Measurements from ENCODE around the gene TUBA4B. TPM values are rescaled to one million over a fixed set of nuclear protein-coding genes. Genes with fewer than 3 reads are reported as not detected.

Gene TUBA4B
- total RNA-seq, 4 donors from 2014 or later, result not detected

- H3K9me3 ChIP-seq, result no peaks in the 10 kb centered on the region
- TF ChIP-seq, protein P1, sequence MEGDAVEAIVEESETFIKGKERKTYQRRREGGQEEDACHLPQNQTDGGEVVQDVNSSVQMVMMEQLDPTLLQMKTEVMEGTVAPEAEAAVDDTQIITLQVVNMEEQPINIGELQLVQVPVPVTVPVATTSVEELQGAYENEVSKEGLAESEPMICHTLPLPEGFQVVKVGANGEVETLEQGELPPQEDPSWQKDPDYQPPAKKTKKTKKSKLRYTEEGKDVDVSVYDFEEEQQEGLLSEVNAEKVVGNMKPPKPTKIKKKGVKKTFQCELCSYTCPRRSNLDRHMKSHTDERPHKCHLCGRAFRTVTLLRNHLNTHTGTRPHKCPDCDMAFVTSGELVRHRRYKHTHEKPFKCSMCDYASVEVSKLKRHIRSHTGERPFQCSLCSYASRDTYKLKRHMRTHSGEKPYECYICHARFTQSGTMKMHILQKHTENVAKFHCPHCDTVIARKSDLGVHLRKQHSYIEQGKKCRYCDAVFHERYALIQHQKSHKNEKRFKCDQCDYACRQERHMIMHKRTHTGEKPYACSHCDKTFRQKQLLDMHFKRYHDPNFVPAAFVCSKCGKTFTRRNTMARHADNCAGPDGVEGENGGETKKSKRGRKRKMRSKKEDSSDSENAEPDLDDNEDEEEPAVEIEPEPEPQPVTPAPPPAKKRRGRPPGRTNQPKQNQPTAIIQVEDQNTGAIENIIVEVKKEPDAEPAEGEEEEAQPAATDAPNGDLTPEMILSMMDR (IDR thresholded peaks at IDR 0.05), result no peak
- TF ChIP-seq EP300 (IDR thresholded peaks at IDR 0.05) (no peak), POLR2A (IDR thresholded peaks at IDR 0.05) (no peak)
- H3K36me3 ChIP-seq, result no peaks in the 10 kb centered on the region
- H3K27me3 ChIP-seq, result peaks cover 0 to 13% of the 10 kb centered on the region in 2 donors
- DNase-seq (ENCODE audit: low spot score in 2 of 2), result no peak
- H3K4me1 ChIP-seq, result no peaks in the 10 kb centered on the region
- WGBS, 2 donors, result 91 to 92% methylated on average over 16 of the region's 16 CpGs
- H3K4me3 ChIP-seq, result no peak overlapping the region
- H3K27ac ChIP-seq, result no peak overlapping the region
Observed at GRCh38 chr2:219314804-219315468, 61.9 kb downstream of the TUBA4B start.

Small RNA genes within 50 kb of the gene (small RNA-seq; reads per million reads assigned to genes)
- not detected for gene MIR153-1

Other genes starting within 250 kb of the TUBA4B start
- not detected for gene CFAP65, start 211.7 kb upstream of the TUBA4B start, total RNA-seq
- gene IHH, start 192.3 kb upstream of the TUBA4B start, total RNA-seq, result under 1 TPM in 1 of 4 donors, not detected in 3; 0.63 TPM
- gene NHEJ1, start 92.4 kb upstream of the TUBA4B start, total RNA-seq, result 10 to 100 TPM; 12.9 to 27.4 (median 17.6) TPM
- under 1 TPM in 3 of 4 donors, not detected in 1; 0.21 to 0.98 (median 0.30) TPM for gene SLC23A3, start 83.2 kb upstream of the TUBA4B start, total RNA-seq
- gene CNPPD1, start 76.3 kb upstream of the TUBA4B start, total RNA-seq, result 10 to 100 TPM; 38.8 to 51.3 (median 49.4) TPM
- gene RETREG2, start 75.0 kb upstream of the TUBA4B start, total RNA-seq, result 10 to 100 TPM; 45.8 to 59.4 (median 54.3) TPM
- 10 to 100 TPM; 30.3 to 58.8 (median 50.5) TPM for gene ZFAND2B, start 46.5 kb upstream of the TUBA4B start, total RNA-seq
- 10 to 100 TPM; 22.7 to 43.2 (median 36.1) TPM for gene ABCB6, start 34.3 kb upstream of the TUBA4B start, total RNA-seq
- gene ATG9A, start 23.6 kb upstream of the TUBA4B start, total RNA-seq, result 10 to 100 TPM; 23.4 to 40.0 (median 30.5) TPM
- 100 to 1,000 TPM in 2 of 4 donors, 10 to 100 TPM in 2; 84.5 to 106 (median 97.6) TPM for gene ANKZF1, start 23.4 kb upstream of the TUBA4B start, total RNA-seq
- 10 to 100 TPM in 2 of 4 donors, 1 to 10 TPM in 2; 6.7 to 13.1 (median 9.6) TPM for gene GLB1L, start 7.8 kb upstream of the TUBA4B start, total RNA-seq
- gene STK16, start 7.8 kb upstream of the TUBA4B start, total RNA-seq, result 10 to 100 TPM in 3 of 4 donors, 1 to 10 TPM in 1; 9.6 to 17.7 (median 15.3) TPM
- gene TUBA4A, start 675 bp downstream of the TUBA4B start, total RNA-seq, result 10 to 100 TPM in 1 of 4 donors, 1 to 10 TPM in 3; 8.0 to 24.6 (median 9.4) TPM
- gene DNAJB2, start 26.1 kb downstream of the TUBA4B start, total RNA-seq, result 100 to 1,000 TPM in 3 of 4 donors, 10 to 100 TPM in 1; 95.7 to 106 (median 102) TPM
- gene PTPRN, start 56.2 kb downstream of the TUBA4B start, total RNA-seq, result not detected
- gene RESP18, start 79.5 kb downstream of the TUBA4B start, total RNA-seq, result not detected
- gene DNPEP, start 134.7 kb downstream of the TUBA4B start, total RNA-seq, result 10 to 100 TPM; 35.2 to 88.1 (median 52.6) TPM
- gene DES, start 165.1 kb downstream of the TUBA4B start, total RNA-seq, result 10 to 100 TPM; 20.7 to 50.4 (median 25.0) TPM
- gene SPEG, start 181.6 kb downstream of the TUBA4B start, total RNA-seq, result 10 to 100 TPM in 1 of 4 donors, 1 to 10 TPM in 3; 6.7 to 10.2 (median 8.1) TPM
- 10 to 100 TPM; 18.8 to 29.7 (median 27.8) TPM for gene GMPPA, start 245.6 kb downstream of the TUBA4B start, total RNA-seq

Measured in tibial nerve (tissue), 4 donors.